Stimulated activated CD4-positive, alpha-beta T cell treated with anti-CD3 and anti-CD28 coated beads, Interleukin-2, amount 100 ng/mL, for 4 hours (primary cell): ENCODE measurements around the gene THTPA.

Source experiments
- DNase-seq: peaks from one replicate; pipeline ENCODE4 v3.0.0-alpha.2; 2020; ENCODE audit warnings: low read depth

The THTPA gene

GRCh38 chr14:23567186-23568020 is 11.3 kb downstream of the THTPA start, which contains the start of gene AP1G2:
Gene AP1G2, minus strand, starts transcription at chr14:23567791. Its CDS starts 477 bp downstream, at chr14:23567314.
- DNase-seq, result peak; percentile 72

- DNase-seq, result no peak
These were observed 12.0 kb downstream of the THTPA start for GRCh38 chr14:23568021-23568599.

GRCh38 chr14:23568600-23569331 is 12.7 kb downstream of the THTPA start:
- DNase-seq, result no peak

GRCh38 chr14:23569443-23570151 is 13.5 kb downstream of the THTPA start:
- no peak for DNase-seq

- no peak for DNase-seq
These were observed 14.9 kb downstream of the THTPA start for GRCh38 chr14:23570806-23571483.

GRCh38 chr14:23571701-23572523 is 15.8 kb downstream of the THTPA start:
- no peak for DNase-seq

GRCh38 chr14:23572524-23572828 is 16.4 kb downstream of the THTPA start:
- no peak for DNase-seq

- DNase-seq, result no peak
These were observed 16.8 kb downstream of the THTPA start for GRCh38 chr14:23572836-23573235.

- no peak for DNase-seq
These were observed 17.4 kb downstream of the THTPA start for GRCh38 chr14:23573384-23574015.

GRCh38 chr14:23577004-23577681 is 21.1 kb downstream of the THTPA start:
- no peak for DNase-seq

- DNase-seq, result no peak
These were observed 21.8 kb downstream of the THTPA start for GRCh38 chr14:23577710-23578392.

GRCh38 chr14:23578560-23579310 is 22.7 kb downstream of the THTPA start, which contains the start of gene JPH4:
Gene JPH4, minus strand, starts transcription at chr14:23578790. Its CDS starts 1,337 bp downstream, at chr14:23577453.
- no peak for DNase-seq

- no peak for DNase-seq
These were observed 23.2 kb downstream of the THTPA start for GRCh38 chr14:23579311-23579630.

- no peak for DNase-seq
These were observed 23.7 kb downstream of the THTPA start for GRCh38 chr14:23579739-23580138.

GRCh38 chr14:23580152-23580926 is 24.3 kb downstream of the THTPA start:
- no peak for DNase-seq

- DNase-seq, result no peak
These were observed 24.8 kb downstream of the THTPA start for GRCh38 chr14:23580948-23581281.

GRCh38 chr14:23582906-23583760 is 27.1 kb downstream of the THTPA start:
- DNase-seq, result no peak
